ENCODE data around the gene ANKRD36.
"Not testable (repeated sequence)": the region's sequence is repeated elsewhere in the genome, so short reads cannot be mapped to it uniquely, and the experiment has no call there.

Gene ANKRD36

GRCh38 chr2:97276232-97276798 is 163.4 kb downstream of the ANKRD36 start:
- not testable (repeated sequence) for H3K27me3 ChIP-seq (ENCODE audit: control insufficient read depth in 2 of 2, insufficient read depth in 2 of 2, low read length in 2 of 2); H3K4me3 ChIP-seq (ENCODE audit: low read length in 2 of 2); H3K36me3 ChIP-seq (ENCODE audit: control insufficient read depth in 2 of 2, insufficient read depth in 2 of 2, low read length in 2 of 2); H3K4me1 ChIP-seq (ENCODE audit: control insufficient read depth in 2 of 2, insufficient read depth in 2 of 2, low read length in 2 of 2); H3K27ac ChIP-seq (ENCODE audit: low read depth in 2 of 2, low read length in 2 of 2); H3K9ac ChIP-seq (ENCODE audit: low read depth in 1 of 2, low read length in 2 of 2); H3K9me3 ChIP-seq (ENCODE audit: control insufficient read depth in 2 of 2, low read length in 2 of 2)

- H3K27ac ChIP-seq (ENCODE audit: low read depth in 2 of 2, low read length in 2 of 2); H3K4me3 ChIP-seq (ENCODE audit: low read length in 2 of 2); H3K9ac ChIP-seq (ENCODE audit: low read depth in 1 of 2, low read length in 2 of 2): not testable (repeated sequence)
Observed at GRCh38 chr2:97285187-97285586, 172.2 kb downstream of the ANKRD36 start.

GRCh38 chr2:97293687-97294086 is 180.7 kb downstream of the ANKRD36 start:
- H3K27me3 ChIP-seq (ENCODE audit: control insufficient read depth in 2 of 2, insufficient read depth in 2 of 2, low read length in 2 of 2), result not testable (repeated sequence)

More at GRCh38 chr2:97285187-97285586, 172.2 kb downstream of the ANKRD36 start:
- H3K4me1 ChIP-seq (ENCODE audit: control insufficient read depth in 2 of 2, insufficient read depth in 2 of 2, low read length in 2 of 2); H3K36me3 ChIP-seq (ENCODE audit: control insufficient read depth in 2 of 2, insufficient read depth in 2 of 2, low read length in 2 of 2); H3K9me3 ChIP-seq (ENCODE audit: control insufficient read depth in 2 of 2, low read length in 2 of 2); H3K27me3 ChIP-seq (ENCODE audit: control insufficient read depth in 2 of 2, insufficient read depth in 2 of 2, low read length in 2 of 2): not testable (repeated sequence)

More at GRCh38 chr2:97293687-97294086, 180.7 kb downstream of the ANKRD36 start:
- not testable (repeated sequence) for H3K36me3 ChIP-seq (ENCODE audit: control insufficient read depth in 2 of 2, insufficient read depth in 2 of 2, low read length in 2 of 2); H3K9me3 ChIP-seq (ENCODE audit: control insufficient read depth in 2 of 2, low read length in 2 of 2); H3K9ac ChIP-seq (ENCODE audit: low read depth in 1 of 2, low read length in 2 of 2); H3K27ac ChIP-seq (ENCODE audit: low read depth in 2 of 2, low read length in 2 of 2); H3K4me1 ChIP-seq (ENCODE audit: control insufficient read depth in 2 of 2, insufficient read depth in 2 of 2, low read length in 2 of 2); H3K4me3 ChIP-seq (ENCODE audit: low read length in 2 of 2)

Data from mucosa of rectum (tissue), 2 donors.